K562 (cell line): ENCODE results near the gene TXNRD2. TPM values are rescaled to one million over a fixed set of nuclear protein-coding genes. Genes with fewer than 3 reads are reported as not detected.

Source experiments
- HMG20A ChIP-seq: fragments of 450-650 bp; formaldehyde crosslinking; conservative IDR thresholded peaks from 2 replicates; pipeline ENCODE4 v1.4.0; 2020; ENCODE audit warnings: mild to moderate bottlenecking, mixed read lengths
- NFXL1 ChIP-seq: fragments of 450-650 bp; formaldehyde crosslinking; IDR thresholded peaks from 2 replicates; pipeline ENCODE4 v1.4.0; 2021; ENCODE audit warnings: mild to moderate bottlenecking
- PURB ChIP-seq: sonication (generic); formaldehyde crosslinking; IDR thresholded peaks from 2 replicates; pipeline ENCODE4 v1.9.0; 2021; ENCODE audit warnings: low read depth, mild to moderate bottlenecking, missing genetic modification reagents
- RBM17 ChIP-seq: fragments of 200-400 bp; formaldehyde crosslinking; IDR thresholded peaks from 2 replicates; pipeline ENCODE4 v1.6.1; 2017; ENCODE audit warnings: low read depth, mild to moderate bottlenecking, low read length, borderline replicate concordance
- SAFB2 ChIP-seq: fragments of 200-400 bp; formaldehyde crosslinking; IDR thresholded peaks from 2 replicates; pipeline ENCODE4 v1.6.1; 2018; ENCODE audit warnings: borderline replicate concordance, low read length, low read depth, moderate library complexity; ENCODE audit not compliant: severe bottlenecking
- TCF7L2 ChIP-seq: fragments of 150-350 bp; IDR thresholded peaks from 2 replicates; pipeline ENCODE4 v1.6.1; 2016; ENCODE audit warnings: low read depth, mild to moderate bottlenecking, low read length, moderate library complexity
- ZNF408 ChIP-seq: fragments of 250-450 bp; sonication (Bioruptor Pico); IDR thresholded peaks from 2 replicates; pipeline ENCODE4 v1.4.0; 2020; ENCODE audit warnings: low read depth, mild to moderate bottlenecking, moderate library complexity
- polyA plus RNA-seq, 8 experiments: library from polyadenylated mRNA; depleted of rRNA in 4 of 8; stranded (reverse) in 5 of 8; unstranded in 3 of 8; fragments of >200 nt; fragmentation: Nextera tagmentation in 2 of 8; fragmentation: Illumina TruSeq in 1 of 8; extraction: Ambion mirVana in 2 of 8; extraction: Trizol in 1 of 8; gene quantifications; 2 replicates each; pipeline versions ENCODE4 v1.2.1 to v1.2.3, GENCODE V29; 2011 to 2014; ENCODE audit warnings: inconsistent platforms in 1 of 8, missing spikeins in 1 of 8
- total RNA-seq, 7 experiments: library from RNA; depleted of rRNA in 6 of 7; stranded (reverse); fragments of >200 nt in 6 of 7; fragmentation: Illumina TruSeq in 2 of 7; extraction: Trizol in 2 of 7; gene quantifications; 2 replicates each; pipeline versions ENCODE4 v1.2.1 to v1.2.3, GENCODE V29; 2011 to 2021; ENCODE audit warnings: low replicate concordance in 1 of 7
- TF ChIP-seq, protein P1 (sequence below): sonication (generic); IDR thresholded peaks from 2 replicates; pipeline ENCODE4 v1.6.1; 2016

Gene TXNRD2
- total and polyA plus RNA-seq, 9 of the 15 experiments (the other 6 are each of a cell fraction or from before 2014, with no cell fraction given): 3.3 to 80.2 (median 49.4) TPM

DNA sequence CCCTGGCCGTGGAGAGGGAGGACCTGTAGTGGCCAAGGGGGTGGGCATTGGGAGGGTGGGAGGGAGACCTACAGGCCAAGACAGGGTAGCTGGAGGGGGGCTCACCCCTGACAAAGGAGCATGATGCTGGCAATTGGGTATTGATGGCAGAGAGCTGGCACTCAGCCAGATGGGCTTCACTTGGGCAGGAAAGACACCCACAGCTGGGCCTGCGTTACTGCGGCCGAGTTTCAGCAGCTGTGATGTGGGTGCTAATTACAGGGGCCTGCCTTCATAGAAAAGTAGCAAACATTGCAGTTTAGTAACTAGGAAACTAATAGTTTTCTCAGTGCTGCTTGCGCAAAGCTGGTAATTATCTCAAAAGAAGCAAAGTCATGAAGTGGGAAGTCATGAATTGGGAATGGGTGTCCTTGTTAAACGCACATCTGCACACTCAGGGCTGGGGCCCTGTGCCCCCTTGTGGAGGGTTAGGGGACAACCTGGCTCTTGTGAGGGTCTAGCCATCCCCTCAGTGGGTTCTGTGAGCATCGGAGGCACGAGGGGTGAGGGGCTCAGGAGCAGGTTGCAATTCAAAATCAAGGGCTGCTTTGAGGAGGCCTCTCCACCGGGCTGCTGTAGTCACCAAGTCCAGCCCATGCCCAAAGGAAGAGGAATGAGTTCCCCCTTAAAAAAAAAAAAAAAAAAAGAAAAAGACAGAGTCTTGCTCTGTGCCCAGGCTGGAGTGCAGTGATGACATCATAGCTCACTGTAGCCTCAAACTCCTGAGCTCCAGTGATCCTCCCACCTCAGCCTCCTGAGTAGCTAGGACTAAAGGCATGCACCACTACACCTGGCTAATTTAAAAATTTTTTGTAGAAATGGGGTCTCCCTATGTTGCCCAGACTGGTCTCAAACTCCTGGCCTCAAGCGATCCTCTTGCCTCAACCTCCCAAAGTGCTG is 24.4 kb upstream of the TXNRD2 start (continued):
- TF ChIP-seq, protein P1, sequence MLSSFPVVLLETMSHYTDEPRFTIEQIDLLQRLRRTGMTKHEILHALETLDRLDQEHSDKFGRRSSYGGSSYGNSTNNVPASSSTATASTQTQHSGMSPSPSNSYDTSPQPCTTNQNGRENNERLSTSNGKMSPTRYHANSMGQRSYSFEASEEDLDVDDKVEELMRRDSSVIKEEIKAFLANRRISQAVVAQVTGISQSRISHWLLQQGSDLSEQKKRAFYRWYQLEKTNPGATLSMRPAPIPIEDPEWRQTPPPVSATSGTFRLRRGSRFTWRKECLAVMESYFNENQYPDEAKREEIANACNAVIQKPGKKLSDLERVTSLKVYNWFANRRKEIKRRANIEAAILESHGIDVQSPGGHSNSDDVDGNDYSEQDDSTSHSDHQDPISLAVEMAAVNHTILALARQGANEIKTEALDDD: peak; percentile 74; the same call in 1 of the 2 replicates
- TF ChIP-seq ZNF408 (CRISPR knock-in tag) (no peak), RBM17 (no peak), SAFB2 (no peak), TCF7L2 (0 out of 2 replicates have a peak, but pooled peaks have one; percentile 36), NFXL1 (CRISPR knock-in tag) (no peak), PURB (CRISPR knock-in tag) (no peak), HMG20A (CRISPR knock-in tag) (no peak)
